ENCODE measurements around the gene TSC2. TPM values are rescaled to one million over a fixed set of nuclear protein-coding genes. Genes with fewer than 3 reads are reported as not detected.
A peak's percentile ranks its signal among the peaks of the same experiment; 100 is the strongest.
"Not testable (repeated sequence)": the region's sequence is repeated elsewhere in the genome, so short reads cannot be mapped to it uniquely, and the experiment has no call there.

The TSC2 gene
- total RNA-seq, 1 experiment from 2014 or later = 59.6 TPM

- DNase-seq (ENCODE audit: low read depth) = not testable (repeated sequence)
Observed at GRCh38 chr16:2117960-2118722, 70.4 kb downstream of the TSC2 start.

- DNase-seq (ENCODE audit: low read depth) = peak; percentile 61
Observed at GRCh38 chr16:2121325-2121724, 73.5 kb downstream of the TSC2 start.

- no peak for DNase-seq (ENCODE audit: low read depth)
Observed at GRCh38 chr16:2121853-2122252, 74.1 kb downstream of the TSC2 start.

- no peak for DNase-seq (ENCODE audit: low read depth)
Observed at GRCh38 chr16:2122429-2122828, 74.6 kb downstream of the TSC2 start.

GRCh38 chr16:2122934-2123683 lies 75.3 kb downstream of the TSC2 start:
- DNase-seq (ENCODE audit: low read depth) = not testable (repeated sequence)

GRCh38 chr16:2123706-2124376 lies 76.1 kb downstream of the TSC2 start:
- not testable (repeated sequence) for DNase-seq (ENCODE audit: low read depth)

GRCh38 chr16:2124377-2124693 lies 76.5 kb downstream of the TSC2 start:
- not testable (repeated sequence) for DNase-seq (ENCODE audit: low read depth)

- peak; percentile 90 for DNase-seq (ENCODE audit: low read depth)
Observed at GRCh38 chr16:2124694-2125444, 77.1 kb downstream of the TSC2 start.

GRCh38 chr16:2125609-2126008 lies 77.8 kb downstream of the TSC2 start:
- not testable (repeated sequence) for DNase-seq (ENCODE audit: low read depth)

- not testable (repeated sequence) for DNase-seq (ENCODE audit: low read depth)
Observed at GRCh38 chr16:2126161-2126743, 78.5 kb downstream of the TSC2 start.

- not testable (repeated sequence) for DNase-seq (ENCODE audit: low read depth)
Observed at GRCh38 chr16:2126928-2127556, 79.3 kb downstream of the TSC2 start.

- DNase-seq (ENCODE audit: low read depth) = peak; percentile 49
Observed at GRCh38 chr16:2127630-2128280, 80.0 kb downstream of the TSC2 start.

GRCh38 chr16:2129251-2129650 lies 81.5 kb downstream of the TSC2 start:
- peak; percentile 69 for DNase-seq (ENCODE audit: low read depth)

GRCh38 chr16:2129890-2130447 lies 82.2 kb downstream of the TSC2 start:
- not testable (repeated sequence) for DNase-seq (ENCODE audit: low read depth)

- DNase-seq (ENCODE audit: low read depth) = not testable (repeated sequence)
Observed at GRCh38 chr16:2133797-2134196, 86.0 kb downstream of the TSC2 start.

- DNase-seq (ENCODE audit: low read depth) = not testable (repeated sequence)
Observed at GRCh38 chr16:2135071-2135470, 87.3 kb downstream of the TSC2 start.

- peak; percentile 94 for DNase-seq (ENCODE audit: low read depth)
Observed at GRCh38 chr16:2135770-2136490, 88.1 kb downstream of the TSC2 start, which contains the start of gene PKD1. TSS of gene PKD1 (minus strand) at chr16:2135898. CDS start at chr16:2135689, 209 bp downstream.
